AG09319 (cell line): Measurements from ENCODE around the gene HMSD.
"Not testable (repeated sequence)": the region's sequence is repeated elsewhere in the genome, so short reads cannot be mapped to it uniquely, and the experiment has no call there.

Experiments
- DNase-seq: peaks from one replicate; pipeline ENCODE4 v3.0.0-alpha.2; 2010; ENCODE audit warnings: low read depth; ENCODE audit errors: extremely low read depth
- TF ChIP-seq, protein P1 (sequence below): IDR thresholded peaks from 2 replicates; pipeline ENCODE4 v1.5.1; 2011; ENCODE audit warnings: low read depth, mild to moderate bottlenecking, inconsistent platforms, low read length, moderate library complexity

HMSD gene

DNA sequence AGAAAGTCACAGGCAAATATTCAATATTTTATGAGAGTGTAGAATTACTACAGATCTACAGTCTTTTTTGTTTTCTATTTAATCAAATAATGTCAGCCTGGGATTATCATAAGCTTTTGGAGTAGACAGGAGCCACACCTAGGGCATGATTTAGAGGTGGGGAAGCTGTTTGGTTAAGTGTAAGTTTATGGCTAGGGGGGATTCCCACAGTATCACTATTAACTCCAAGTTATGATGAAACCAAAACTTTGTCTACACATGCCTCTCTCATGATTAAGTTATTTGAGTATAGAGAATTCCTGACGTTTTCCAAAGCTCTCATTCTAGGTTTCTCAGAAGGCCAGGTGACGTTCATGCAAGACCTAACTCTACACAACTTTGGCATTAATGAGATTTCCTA lies 39.2 kb upstream of the HMSD start:
- TF ChIP-seq, protein P1, sequence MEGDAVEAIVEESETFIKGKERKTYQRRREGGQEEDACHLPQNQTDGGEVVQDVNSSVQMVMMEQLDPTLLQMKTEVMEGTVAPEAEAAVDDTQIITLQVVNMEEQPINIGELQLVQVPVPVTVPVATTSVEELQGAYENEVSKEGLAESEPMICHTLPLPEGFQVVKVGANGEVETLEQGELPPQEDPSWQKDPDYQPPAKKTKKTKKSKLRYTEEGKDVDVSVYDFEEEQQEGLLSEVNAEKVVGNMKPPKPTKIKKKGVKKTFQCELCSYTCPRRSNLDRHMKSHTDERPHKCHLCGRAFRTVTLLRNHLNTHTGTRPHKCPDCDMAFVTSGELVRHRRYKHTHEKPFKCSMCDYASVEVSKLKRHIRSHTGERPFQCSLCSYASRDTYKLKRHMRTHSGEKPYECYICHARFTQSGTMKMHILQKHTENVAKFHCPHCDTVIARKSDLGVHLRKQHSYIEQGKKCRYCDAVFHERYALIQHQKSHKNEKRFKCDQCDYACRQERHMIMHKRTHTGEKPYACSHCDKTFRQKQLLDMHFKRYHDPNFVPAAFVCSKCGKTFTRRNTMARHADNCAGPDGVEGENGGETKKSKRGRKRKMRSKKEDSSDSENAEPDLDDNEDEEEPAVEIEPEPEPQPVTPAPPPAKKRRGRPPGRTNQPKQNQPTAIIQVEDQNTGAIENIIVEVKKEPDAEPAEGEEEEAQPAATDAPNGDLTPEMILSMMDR = no peak
- no peak for DNase-seq

DNA sequence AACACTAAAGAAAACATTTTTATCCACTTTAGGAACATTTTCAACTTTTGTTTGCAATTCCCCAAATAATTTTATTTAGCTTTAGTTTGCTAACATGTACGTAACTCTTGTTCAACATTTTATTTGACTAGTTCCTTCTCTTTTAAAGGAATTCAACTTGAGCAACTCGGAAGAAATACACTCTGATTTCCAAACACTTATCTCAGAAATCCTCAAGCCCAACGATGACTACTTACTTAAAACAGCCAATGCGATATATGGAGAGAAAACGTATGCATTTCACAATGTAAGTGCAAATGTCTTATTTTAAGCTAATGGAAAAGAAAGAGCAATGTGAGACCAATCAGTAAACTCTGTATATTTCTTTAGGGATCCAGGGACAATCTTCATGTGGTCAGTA lies 31.3 kb upstream of the HMSD start:
- DNase-seq = no peak
- TF ChIP-seq, protein P1 = no peak

DNA sequence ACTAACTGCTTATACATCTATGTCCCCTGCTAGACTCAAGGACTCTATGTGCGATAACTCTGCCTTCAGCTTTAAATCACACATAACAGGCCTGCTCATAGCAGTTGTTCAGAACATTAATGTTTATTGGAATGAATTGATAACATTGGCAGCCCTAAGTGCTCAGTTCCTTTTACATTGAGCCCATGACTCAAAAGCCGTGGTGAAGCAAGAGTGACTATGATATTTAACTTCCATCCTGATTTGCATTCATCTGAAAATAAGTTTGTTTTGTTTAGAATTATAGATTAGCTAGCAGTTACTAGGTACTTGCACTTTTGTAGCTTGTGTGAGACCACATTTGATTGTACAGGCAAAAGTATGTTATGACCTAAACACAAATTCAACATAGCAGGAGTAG lies 27.1 kb upstream of the HMSD start:
- no peak for DNase-seq
- TF ChIP-seq, protein P1 = no peak

DNA sequence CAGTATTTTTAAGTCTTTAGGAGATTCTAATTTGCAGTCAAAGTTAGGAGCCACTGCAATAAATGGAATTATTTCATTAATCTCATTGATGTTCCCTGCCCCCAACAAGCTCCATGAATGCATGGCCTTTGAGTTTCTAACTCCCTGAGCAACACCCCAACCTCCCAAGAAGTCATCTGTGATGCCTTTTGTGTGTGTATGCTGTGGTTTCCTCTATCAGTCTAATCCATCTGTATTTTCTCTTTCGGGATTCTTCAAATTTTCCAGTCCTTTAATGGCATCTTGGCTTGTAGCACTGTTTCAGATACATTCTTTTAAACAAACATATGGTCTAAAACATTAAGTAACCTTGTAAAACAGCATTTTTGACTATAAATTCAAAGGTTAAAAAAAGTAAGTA lies 24.6 kb upstream of the HMSD start:
- no peak for DNase-seq
- TF ChIP-seq, protein P1 = no peak

DNA sequence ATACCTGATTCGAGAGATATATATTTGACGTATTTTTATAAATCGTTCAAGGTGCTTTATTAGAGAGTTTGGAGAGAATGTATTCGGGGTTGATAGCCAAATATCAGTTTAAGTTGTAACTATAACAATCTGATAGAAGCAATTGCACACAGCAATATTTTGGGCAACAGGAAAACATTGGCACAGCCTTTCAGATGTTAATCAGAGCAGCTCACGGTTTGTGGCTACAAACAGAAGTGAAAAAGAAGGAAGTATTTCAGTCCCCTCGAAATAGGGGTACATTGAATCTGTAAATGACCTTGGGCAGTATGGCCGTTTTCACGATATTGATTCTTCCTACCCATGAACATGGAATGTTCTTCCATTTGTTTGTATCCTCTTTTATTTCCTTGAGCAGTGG lies 20.8 kb upstream of the HMSD start:
- TF ChIP-seq, protein P1 = no peak
- DNase-seq = no peak

DNA sequence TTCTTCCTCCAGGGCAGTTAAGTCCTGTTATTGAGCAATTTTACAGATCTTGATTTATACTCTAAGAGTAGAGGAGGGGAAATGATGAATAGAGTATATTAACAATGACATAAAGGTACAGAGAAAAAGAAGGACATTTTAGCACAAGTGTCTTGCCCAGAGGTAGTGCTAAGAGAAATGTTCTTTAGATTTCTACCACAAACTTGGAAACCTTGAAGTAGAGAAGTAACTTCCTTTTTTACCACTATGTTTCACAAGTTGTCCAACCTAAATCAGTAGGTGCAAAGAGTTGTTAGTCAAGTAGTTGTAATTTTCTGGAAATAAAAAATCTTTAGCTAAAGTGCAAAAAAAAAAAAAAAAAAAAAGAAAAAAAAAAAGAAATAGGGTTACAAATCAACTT lies 19.7 kb upstream of the HMSD start:
- DNase-seq = not testable (repeated sequence)

DNA sequence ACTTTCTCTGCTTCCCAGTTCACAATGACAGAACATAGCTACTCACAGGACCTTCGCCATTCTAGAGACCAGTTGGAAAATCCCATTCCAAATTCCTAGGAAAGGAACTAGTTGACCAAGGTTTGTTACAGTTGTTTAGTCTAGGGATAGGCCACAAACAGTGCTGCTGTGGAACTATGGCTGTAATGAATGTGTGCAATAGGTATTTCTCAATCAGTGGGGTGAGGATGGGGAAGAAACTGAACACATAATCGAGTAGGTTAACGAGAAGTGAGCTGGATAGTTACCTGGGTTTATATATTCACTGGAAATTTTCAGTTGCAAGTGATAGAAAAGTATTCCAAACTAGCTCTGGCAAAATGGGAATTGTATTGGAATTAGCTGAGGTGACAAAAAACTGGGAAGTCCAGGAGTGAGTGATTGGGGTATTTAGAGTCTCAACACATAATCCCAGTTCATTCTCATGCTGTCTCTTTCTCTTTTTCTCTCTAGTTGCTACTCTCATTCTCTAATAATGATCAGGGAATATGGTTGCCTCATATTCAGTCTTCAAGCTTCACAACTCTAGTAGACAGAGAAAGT lies 18.2 kb upstream of the HMSD start:
- DNase-seq = no peak
- TF ChIP-seq, protein P1 = no peak

DNA sequence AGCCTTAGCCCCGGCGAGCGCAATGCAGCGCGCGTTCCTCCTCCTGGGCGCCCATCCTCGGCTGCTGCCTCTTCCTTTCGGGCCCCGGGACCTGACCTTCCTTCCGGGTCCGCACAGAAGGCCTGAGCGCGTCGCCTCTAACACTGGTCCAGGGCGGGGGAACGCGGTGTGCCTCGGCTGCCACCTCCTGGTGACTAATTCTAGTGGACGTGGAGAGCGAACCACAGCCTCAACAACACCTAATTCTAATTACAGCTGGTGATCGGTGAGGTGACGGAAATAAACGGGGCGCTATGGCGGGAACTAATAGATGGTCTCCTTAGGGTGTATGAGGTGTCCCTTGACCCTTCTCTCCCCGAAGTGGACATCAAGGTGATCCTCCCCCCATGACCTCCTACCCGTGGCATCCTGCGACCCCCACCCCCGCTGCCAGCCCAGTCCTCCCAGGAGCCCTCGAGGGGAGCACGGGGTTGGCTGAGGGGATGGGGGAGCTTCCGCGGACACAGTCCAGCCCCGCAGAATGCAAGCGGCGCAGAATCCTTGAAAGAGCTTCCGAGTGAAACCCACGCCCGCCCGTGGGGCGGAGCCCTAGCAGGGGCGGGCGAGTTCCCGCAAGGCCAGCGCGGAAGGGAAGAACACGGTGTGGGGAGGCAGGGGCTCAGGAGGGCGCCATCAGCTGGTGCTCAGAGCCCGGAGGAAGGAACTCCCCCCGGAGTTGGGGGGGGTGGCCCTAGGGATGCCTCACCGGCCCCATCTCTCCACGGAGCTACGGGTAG lies 12.8 kb upstream of the HMSD start:
- DNase-seq = peak; percentile 7
- TF ChIP-seq, protein P1 = peak; percentile 64
